ENCODE results near the gene SLC1A5.
"Not testable (repeated sequence)": the region's sequence is repeated elsewhere in the genome, so short reads cannot be mapped to it uniquely, and the experiment has no call there.

SLC1A5 gene

GRCh38 chr19:46776927-46777911, 11.2 kb downstream of the SLC1A5 start:
- H3K4me3 ChIP-seq (ENCODE audit: low read depth, low read length) = no peak overlapping the region
- no peak for TF ChIP-seq CTCF (IDR thresholded peaks at IDR 0.05; ENCODE audit: control insufficient read depth, extremely low read depth, insufficient read depth)
- DNase-seq (ENCODE audit: low read depth) = no peak

GRCh38 chr19:46775642-46776258, 12.6 kb downstream of the SLC1A5 start:
- DNase-seq (ENCODE audit: low read depth) = no peak
- no peak for TF ChIP-seq CTCF (IDR thresholded peaks at IDR 0.05; ENCODE audit: control insufficient read depth, extremely low read depth, insufficient read depth)
- H3K4me3 ChIP-seq (ENCODE audit: low read depth, low read length) = no peak overlapping the region

- DNase-seq (ENCODE audit: low read depth) = no peak
- no peak overlapping the region for H3K4me3 ChIP-seq (ENCODE audit: low read depth, low read length)
Measured at GRCh38 chr19:46773018-46773399, 15.4 kb downstream of the SLC1A5 start.

GRCh38 chr19:46772170-46773017, 16.0 kb downstream of the SLC1A5 start:
- no peak overlapping the region for H3K4me3 ChIP-seq (ENCODE audit: low read depth, low read length)
- no peak for TF ChIP-seq CTCF (IDR thresholded peaks at IDR 0.05; ENCODE audit: control insufficient read depth, extremely low read depth, insufficient read depth)
- no peak for DNase-seq (ENCODE audit: low read depth)

More at GRCh38 chr19:46773018-46773399, 15.4 kb downstream of the SLC1A5 start:
- no peak for TF ChIP-seq CTCF (IDR thresholded peaks at IDR 0.05; ENCODE audit: control insufficient read depth, extremely low read depth, insufficient read depth)

GRCh38 chr19:46768746-46769145, 19.6 kb downstream of the SLC1A5 start:
- DNase-seq (ENCODE audit: low read depth); H3K4me3 ChIP-seq (ENCODE audit: low read depth, low read length): not testable (repeated sequence)

- no peak for TF ChIP-seq CTCF (IDR thresholded peaks at IDR 0.05; ENCODE audit: control insufficient read depth, extremely low read depth, insufficient read depth)
- DNase-seq (ENCODE audit: low read depth) = no peak
- H3K4me3 ChIP-seq (ENCODE audit: low read depth, low read length) = no peak overlapping the region
Measured at GRCh38 chr19:46766569-46767317, 21.7 kb downstream of the SLC1A5 start.

Data from LNCaP clone FGC (cell line).